Stimulated activated naive CD8-positive, alpha-beta T cell treated with anti-CD3 and anti-CD28 coated beads, Interleukin-15, Interleukin-2, amounts not matched to agents 100 ng/mL and 50 ng/mL, for 24 hours (primary cell): Measurements from ENCODE around the gene SERPINA12.
"Not testable (repeated sequence)": the region's sequence is repeated elsewhere in the genome, so short reads cannot be mapped to it uniquely, and the experiment has no call there.

Experiments
- H3K27ac Mint-ChIP-seq: one replicate; pipeline ENCODE4 v1.8.0; 2021; ENCODE audit warnings: mild to moderate bottlenecking, mixed read lengths
- H3K27me3 Mint-ChIP-seq: one replicate; pipeline ENCODE4 v1.8.0; 2021; ENCODE audit warnings: mixed read lengths
- H3K36me3 Mint-ChIP-seq: one replicate; pipeline ENCODE4 v1.8.0; 2021; ENCODE audit warnings: low read depth, mixed read lengths
- H3K4me1 Mint-ChIP-seq: one replicate; pipeline ENCODE4 v1.8.0; 2021; ENCODE audit warnings: low read depth, mixed read lengths
- H3K4me3 Mint-ChIP-seq: one replicate; pipeline ENCODE4 v1.8.0; 2021; ENCODE audit warnings: mild to moderate bottlenecking, mixed read lengths
- H3K9me3 Mint-ChIP-seq: one replicate; pipeline ENCODE4 v1.8.0; 2021; ENCODE audit warnings: mixed read lengths

The SERPINA12 gene

DNA sequence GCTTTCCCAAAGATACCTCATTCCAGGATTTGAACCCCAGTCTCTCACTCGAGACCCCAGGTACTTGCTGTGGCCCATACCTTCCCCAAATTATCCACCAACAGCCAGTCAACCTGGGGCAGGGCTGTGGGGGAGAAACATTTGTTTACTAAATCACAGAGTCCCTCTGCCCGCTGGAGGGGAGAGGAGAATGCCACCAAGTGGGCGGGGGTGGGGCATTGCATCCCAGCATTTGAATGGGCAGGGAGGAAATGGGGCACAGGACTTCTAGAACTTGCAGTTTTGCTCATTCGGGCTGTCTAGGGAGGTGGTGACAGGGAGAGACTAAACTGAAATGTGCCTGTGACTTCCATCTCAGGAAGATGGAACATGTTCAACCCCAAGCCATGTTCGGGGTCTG lies 22.4 kb downstream of the SERPINA12 start:
- Mint-ChIP-seq H3K36me3 (no peaks in the 10 kb centered on the region), H3K27ac (no peak overlapping the region), H3K4me1 (no peaks in the 10 kb centered on the region), H3K4me3 (no peak overlapping the region), H3K27me3 (peaks cover 18% of the 10 kb centered on the region), H3K9me3 (no peaks in the 10 kb centered on the region)

DNA sequence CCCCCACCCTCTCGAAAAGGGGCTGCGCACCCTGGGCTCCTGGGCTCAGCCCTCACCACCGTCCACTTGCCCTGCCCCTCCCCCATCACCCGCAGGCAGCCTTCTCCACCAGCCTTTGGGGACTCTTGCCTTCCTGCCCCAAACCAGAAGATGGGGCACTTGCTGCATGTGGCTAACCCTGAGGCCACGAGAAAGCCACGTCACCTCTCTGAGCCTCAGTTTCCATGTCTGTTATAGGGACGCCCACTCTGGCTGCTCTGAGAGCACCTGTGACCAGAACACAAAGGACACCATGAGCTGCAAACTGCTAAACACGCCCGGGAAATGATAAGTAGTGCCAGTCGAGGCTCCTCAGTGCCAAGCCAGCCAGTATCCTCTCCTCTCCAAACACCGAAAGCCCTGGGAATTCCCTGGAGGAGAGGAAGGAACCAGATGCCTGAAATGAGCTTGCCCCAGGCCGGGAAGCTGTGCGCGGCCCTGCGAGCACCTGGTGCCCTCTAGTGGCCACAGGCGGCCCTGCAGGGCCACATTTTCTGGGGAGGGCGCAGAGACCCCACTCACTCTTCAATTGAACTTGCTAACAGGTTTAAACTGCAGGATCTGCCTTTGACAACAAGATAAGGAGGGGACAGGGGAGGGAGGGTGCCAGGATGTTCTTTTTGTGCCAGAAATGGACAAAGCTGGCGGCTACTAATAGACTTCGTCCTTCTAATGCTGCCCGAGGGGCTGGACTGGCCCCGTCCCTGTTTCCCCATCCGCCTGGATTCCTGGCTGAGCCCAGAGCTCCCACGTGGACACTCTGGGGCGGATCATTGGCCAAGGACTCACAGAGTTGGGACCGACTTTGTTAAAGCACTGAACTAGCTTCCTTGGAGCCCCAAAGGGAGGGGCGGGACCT lies 23.1 kb downstream of the SERPINA12 start:
- no peaks in the 10 kb centered on the region for H3K36me3 Mint-ChIP-seq
- H3K9me3 Mint-ChIP-seq, result no peaks in the 10 kb centered on the region
- H3K4me1 Mint-ChIP-seq, result no peaks in the 10 kb centered on the region

GRCh38 chr14:94484481-94484880 lies 24.8 kb downstream of the SERPINA12 start:
- Mint-ChIP-seq H3K27me3 (peaks cover 18% of the 10 kb centered on the region), H3K9me3 (no peaks in the 10 kb centered on the region), H3K36me3 (no peaks in the 10 kb centered on the region), H3K27ac (no peak overlapping the region), H3K4me3 (no peak overlapping the region), H3K4me1 (no peaks in the 10 kb centered on the region)

More for the DNA sequence above, 23.1 kb downstream of the SERPINA12 start:
- Mint-ChIP-seq H3K4me3 (no peak overlapping the region), H3K27me3 (peaks cover 18% of the 10 kb centered on the region), H3K27ac (no peak overlapping the region)

- H3K4me3 Mint-ChIP-seq, result no peak overlapping the region
- peaks cover 18% of the 10 kb centered on the region for H3K27me3 Mint-ChIP-seq
- H3K4me1 Mint-ChIP-seq, result no peaks in the 10 kb centered on the region
- no peak overlapping the region for H3K27ac Mint-ChIP-seq
- H3K9me3 Mint-ChIP-seq, result peaks cover 3% of the 10 kb centered on the region
- H3K36me3 Mint-ChIP-seq, result no peaks in the 10 kb centered on the region
Observed at GRCh38 chr14:94483729-94484275, 25.5 kb downstream of the SERPINA12 start.

GRCh38 chr14:94483071-94483451 lies 26.2 kb downstream of the SERPINA12 start:
- H3K36me3 Mint-ChIP-seq, result no peaks in the 10 kb centered on the region
- H3K27ac Mint-ChIP-seq, result no peak overlapping the region
- H3K4me1 Mint-ChIP-seq, result no peaks in the 10 kb centered on the region
- peaks cover 18% of the 10 kb centered on the region for H3K27me3 Mint-ChIP-seq
- H3K9me3 Mint-ChIP-seq, result peaks cover 9% of the 10 kb centered on the region
- H3K4me3 Mint-ChIP-seq, result no peak overlapping the region

DNA sequence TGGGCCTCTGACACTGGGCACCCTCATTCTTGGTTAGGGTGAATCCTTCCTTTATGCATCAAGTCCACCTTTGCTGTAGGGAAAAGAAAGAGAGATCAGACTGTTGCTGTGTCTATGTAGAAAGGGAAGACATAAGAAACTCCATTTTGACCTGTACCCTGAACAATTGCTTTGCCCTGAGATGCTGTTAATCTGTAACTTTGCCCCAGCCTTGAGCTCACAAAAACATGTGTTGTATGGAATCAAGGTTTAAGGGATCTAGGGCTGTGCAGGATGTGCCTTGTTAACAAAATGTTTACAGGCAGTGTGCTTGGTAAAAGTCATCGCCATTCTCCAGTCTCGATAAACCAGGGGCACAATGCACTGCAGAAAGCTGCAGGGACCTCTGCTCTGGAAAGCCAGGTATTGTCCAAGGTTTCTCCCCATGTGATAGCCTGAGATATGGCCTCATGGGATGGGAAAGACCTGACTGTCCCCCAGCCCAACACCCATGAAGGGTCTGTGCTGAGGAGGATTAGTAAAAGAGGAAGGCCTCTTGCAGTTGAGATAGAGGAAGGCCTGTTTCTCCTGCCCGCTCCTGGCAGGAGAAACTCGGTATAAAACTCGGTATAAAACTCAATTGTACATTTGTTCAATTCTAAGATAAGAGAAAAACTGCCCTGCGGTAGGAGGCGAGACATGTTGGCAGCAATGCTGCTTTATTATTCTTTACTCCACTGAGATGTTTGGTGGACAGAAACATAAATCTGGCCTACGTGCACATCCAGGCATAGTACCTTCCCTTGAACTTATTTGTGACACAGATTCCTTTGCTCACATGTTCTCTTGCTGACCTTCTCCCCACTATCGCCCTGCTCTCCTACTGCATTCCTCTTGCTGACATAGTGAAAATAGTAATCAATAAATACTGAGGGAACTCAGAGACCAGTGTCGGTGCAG lies 26.9 kb downstream of the SERPINA12 start:
- H3K4me3 Mint-ChIP-seq, H3K27ac Mint-ChIP-seq, H3K36me3 Mint-ChIP-seq, H3K4me1 Mint-ChIP-seq, H3K9me3 Mint-ChIP-seq: not testable (repeated sequence)
- peaks cover 18% of the 10 kb centered on the region for H3K27me3 Mint-ChIP-seq

DNA sequence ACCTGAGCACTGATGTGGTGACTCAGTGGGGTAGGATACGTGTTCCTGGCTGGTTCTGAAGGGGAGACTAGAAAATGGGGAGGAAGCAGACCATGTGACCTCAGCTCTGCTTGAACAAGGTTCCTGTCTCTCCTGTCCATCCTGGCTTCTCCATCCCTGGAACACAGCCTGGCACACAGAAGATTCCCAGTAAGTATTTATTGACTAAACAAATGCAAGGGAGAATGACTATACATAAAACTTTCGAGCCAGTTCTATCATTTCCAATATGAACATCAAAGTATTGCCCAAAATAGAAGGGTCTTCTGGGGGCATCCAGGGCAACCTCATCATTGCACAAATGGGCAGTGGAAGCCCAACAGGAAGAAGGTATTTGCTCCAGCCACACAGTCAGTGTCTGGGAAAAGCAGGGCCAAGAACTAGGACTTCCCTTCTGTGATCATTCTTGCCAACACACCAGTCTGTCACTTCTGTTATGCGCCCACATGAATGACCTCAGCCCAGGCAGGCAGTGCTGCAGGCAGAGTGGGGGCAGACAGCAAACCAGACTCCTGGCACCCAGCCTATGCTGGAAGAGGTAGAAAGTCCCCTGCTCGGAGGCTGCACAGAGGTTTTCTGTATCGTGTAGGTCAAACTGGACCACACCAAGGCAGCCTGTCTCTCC lies 27.7 kb downstream of the SERPINA12 start:
- no peak overlapping the region for H3K27ac Mint-ChIP-seq
- H3K27me3 Mint-ChIP-seq, result peaks cover 11% of the 10 kb centered on the region
- H3K9me3 Mint-ChIP-seq, result peaks cover 9% of the 10 kb centered on the region
- no peak overlapping the region for H3K4me3 Mint-ChIP-seq
- H3K36me3 Mint-ChIP-seq, result no peaks in the 10 kb centered on the region
- no peaks in the 10 kb centered on the region for H3K4me1 Mint-ChIP-seq

DNA sequence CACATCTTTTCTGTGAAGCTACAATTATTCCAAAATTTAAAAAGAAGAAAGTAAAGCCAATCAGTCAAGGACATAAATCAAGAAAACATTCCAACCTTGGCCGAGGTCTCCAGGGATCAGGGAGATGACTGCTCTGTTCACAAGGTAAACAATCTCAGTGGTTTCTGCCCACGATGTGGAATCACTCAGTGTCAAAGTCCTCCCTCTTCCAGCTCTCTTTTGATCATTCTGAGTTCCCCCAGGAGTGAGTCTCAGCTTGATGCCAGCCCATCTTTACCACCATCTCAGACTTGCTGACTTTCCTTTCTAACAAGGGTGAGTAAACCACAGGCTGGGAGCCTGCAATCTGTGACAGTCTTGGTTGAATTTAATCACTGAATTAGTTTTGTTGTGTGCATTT lies 28.5 kb downstream of the SERPINA12 start:
- peaks cover 5% of the 10 kb centered on the region for H3K27me3 Mint-ChIP-seq
- peaks cover 9% of the 10 kb centered on the region for H3K9me3 Mint-ChIP-seq
- H3K36me3 Mint-ChIP-seq, result no peaks in the 10 kb centered on the region
- no peaks in the 10 kb centered on the region for H3K4me1 Mint-ChIP-seq
- H3K4me3 Mint-ChIP-seq, result no peak overlapping the region
- H3K27ac Mint-ChIP-seq, result no peak overlapping the region

GRCh38 chr14:94478420-94478819 lies 30.8 kb downstream of the SERPINA12 start:
- Mint-ChIP-seq H3K9me3 (peaks cover 9% of the 10 kb centered on the region), H3K27ac (no peak overlapping the region)

DNA sequence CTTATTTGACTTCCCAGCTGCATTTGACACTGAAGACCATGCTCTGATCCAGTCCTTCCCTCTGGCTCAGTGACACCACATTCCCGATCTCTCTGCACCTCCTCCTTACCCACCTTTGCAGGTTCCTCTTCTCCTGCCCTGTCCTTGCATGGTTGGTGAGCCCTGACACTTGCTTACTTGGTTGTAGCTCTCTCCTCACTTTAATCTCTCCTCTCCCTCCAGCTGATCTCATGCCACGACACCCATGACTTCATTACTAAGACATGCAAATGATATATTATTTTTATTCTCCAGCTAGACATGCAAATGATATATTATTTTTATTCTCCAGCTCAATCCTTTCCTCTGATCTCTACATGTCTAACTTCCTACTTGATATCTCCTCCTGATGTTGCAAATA lies 33.2 kb downstream of the SERPINA12 start, which contains the start of gene SERPINA9:
Gene SERPINA9 (minus strand): TSS at position 175 of the 400 bp plus-strand sequence. CDS start 6,357 bp downstream, outside the sequence.
- Mint-ChIP-seq H3K9me3 (peaks cover 9% of the 10 kb centered on the region), H3K27ac (no peak within 1 kb of the TSS), H3K36me3 (no peaks in the 10 kb centered on the region), H3K27me3 (peaks cover 3% of the 10 kb centered on the region), H3K4me1 (no peaks in the 10 kb centered on the region), H3K4me3 (no peak within 1 kb of the TSS)

More at GRCh38 chr14:94478420-94478819, 30.8 kb downstream of the SERPINA12 start:
- Mint-ChIP-seq H3K27me3 (no peaks in the 10 kb centered on the region), H3K4me1 (no peaks in the 10 kb centered on the region), H3K36me3 (no peaks in the 10 kb centered on the region), H3K4me3 (no peak overlapping the region)

DNA sequence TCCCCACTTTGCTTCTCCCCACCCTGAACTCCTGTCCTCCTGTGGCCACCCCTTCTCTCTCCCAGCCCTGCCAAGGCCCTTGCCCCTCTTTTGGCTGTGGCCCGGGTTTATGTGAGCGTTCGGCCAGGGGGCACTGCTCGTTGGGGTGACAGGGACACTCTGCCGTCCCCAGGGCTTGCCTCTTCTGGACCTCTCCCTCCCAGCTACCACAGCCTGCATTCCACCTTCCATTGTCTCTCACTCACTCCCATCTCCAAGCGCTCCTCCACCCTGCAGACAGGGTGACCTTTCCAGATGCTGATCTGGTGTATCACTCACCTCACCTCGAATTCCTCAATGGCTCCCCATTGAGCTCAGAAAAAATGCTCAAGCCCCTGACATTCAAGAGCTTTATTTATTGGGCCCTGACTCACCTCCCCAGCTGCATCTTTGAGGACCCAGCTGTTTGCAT lies 34.7 kb downstream of the SERPINA12 start:
- no peak overlapping the region for H3K27ac Mint-ChIP-seq
- peaks cover 3% of the 10 kb centered on the region for H3K27me3 Mint-ChIP-seq
- no peak overlapping the region for H3K4me3 Mint-ChIP-seq
- H3K36me3 Mint-ChIP-seq, result no peaks in the 10 kb centered on the region
- peaks cover 9% of the 10 kb centered on the region for H3K9me3 Mint-ChIP-seq
- H3K4me1 Mint-ChIP-seq, result no peaks in the 10 kb centered on the region

DNA sequence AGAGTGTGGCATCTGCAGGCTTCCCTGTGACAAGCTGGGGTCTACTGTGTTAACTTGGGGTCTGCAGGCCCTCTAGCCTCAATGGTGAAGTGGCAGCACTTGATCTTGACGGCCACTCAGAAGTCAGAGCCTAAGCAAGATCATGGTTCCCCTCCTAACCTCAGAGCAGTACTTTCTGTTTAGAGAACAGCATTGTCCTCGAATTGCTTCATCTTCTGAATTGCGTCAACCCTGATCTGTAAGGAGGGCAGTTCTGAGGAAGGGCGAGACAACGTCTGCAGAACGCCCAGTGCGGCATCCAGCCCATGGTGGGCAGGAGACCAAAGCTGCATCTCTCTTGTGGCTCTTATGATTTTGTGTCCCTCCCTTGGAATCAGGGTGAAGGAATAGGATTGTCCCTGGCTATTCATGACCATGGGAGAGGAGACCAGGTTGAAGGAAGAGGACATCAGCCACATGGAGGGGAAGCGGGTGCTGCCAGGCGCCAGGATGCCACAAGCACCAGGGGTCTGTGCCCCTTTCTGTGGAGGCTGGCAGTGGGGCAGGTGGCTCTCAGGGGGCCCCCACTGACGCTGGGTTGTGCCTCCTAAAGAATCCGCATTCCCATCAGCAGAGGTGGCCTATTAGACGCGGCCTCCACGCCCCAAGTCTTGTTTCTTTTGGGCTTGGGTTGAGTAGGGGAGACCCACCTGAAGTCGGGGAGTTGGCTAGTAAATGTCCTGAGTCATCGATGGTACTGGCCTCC lies 35.4 kb downstream of the SERPINA12 start:
- Mint-ChIP-seq H3K9me3 (peaks cover 6% of the 10 kb centered on the region), H3K4me3 (no peak overlapping the region), H3K4me1 (no peaks in the 10 kb centered on the region)

DNA sequence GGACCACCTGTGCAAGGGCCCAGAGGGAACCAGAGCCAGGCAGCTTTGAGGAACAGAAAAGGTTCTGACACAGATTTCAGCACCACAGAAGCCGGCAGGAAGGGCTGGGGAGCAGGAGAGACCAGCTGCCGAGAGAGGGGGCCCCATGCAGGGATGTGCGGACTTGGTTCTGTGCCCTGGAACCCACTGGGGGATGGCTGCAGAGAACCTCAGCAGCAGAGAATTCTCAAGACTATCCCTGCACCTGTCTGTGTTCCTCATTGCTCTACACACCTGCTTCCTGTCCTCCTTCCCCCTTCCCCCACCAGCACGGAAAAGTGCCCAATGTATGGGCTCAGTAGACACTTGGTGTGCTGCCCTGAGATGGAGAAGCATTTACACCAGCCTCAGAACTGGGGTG lies 36.4 kb downstream of the SERPINA12 start:
- Mint-ChIP-seq H3K27me3 (peaks cover 4% of the 10 kb centered on the region), H3K36me3 (no peaks in the 10 kb centered on the region)

More for the DNA sequence above, 35.4 kb downstream of the SERPINA12 start:
- Mint-ChIP-seq H3K27me3 (peaks cover 3% of the 10 kb centered on the region), H3K36me3 (no peaks in the 10 kb centered on the region), H3K27ac (no peak overlapping the region)

DNA sequence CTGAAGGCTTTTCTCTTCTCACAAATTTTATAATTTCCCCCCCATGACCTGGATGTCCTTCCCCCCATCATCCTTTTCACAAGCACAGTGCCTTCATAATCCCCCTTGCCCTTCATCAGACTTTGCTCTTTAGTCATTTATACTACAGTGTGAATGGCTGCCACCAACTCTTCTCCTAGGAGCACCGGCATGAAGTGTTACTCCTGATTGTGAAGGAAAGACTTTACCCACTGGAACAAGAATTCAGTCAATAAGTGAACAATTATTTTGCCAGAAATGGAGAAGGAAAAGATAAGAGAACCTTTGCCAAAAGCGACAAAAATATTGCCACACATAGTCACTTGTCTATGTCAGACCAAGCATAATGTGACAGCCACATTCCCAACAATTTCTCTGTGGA lies 38.2 kb downstream of the SERPINA12 start:
- H3K4me1 Mint-ChIP-seq, result no peaks in the 10 kb centered on the region
- no peak overlapping the region for H3K4me3 Mint-ChIP-seq
- peaks cover 4% of the 10 kb centered on the region for H3K9me3 Mint-ChIP-seq
- H3K27me3 Mint-ChIP-seq, result peaks cover 12% of the 10 kb centered on the region
- H3K27ac Mint-ChIP-seq, result no peak overlapping the region
- no peaks in the 10 kb centered on the region for H3K36me3 Mint-ChIP-seq

More for the DNA sequence above, 36.4 kb downstream of the SERPINA12 start:
- Mint-ChIP-seq H3K27ac (no peak overlapping the region), H3K4me3 (no peak overlapping the region), H3K9me3 (no peaks in the 10 kb centered on the region), H3K4me1 (no peaks in the 10 kb centered on the region)
